B cell (primary cell): Measurements from ENCODE around the gene COG1. TPM values are rescaled to one million over a fixed set of nuclear protein-coding genes. Genes with fewer than 3 reads are reported as not detected.
A peak's percentile ranks its signal among the peaks of the same experiment; 100 is the strongest.

Experiments used
- ATAC-seq: fragments of 200-7000 bp; cut with Tn5 transposase; one replicate; pipeline ENCODE4 v1.10.0; 2021; ENCODE audit warnings: low read depth, mild to moderate bottlenecking, moderate number of reproducible peaks, moderate library complexity
- CTCF ChIA-PET: fragments of 350-600 bp; sonication (Branson Sonifier 250); formaldehyde crosslinking; loops from one replicate; lab custom pipeline; 2021; ENCODE audit warnings: antibody characterized with exemption, inconsistent platforms; lab: Charles Lee
- POLR2A ChIA-PET: fragments of 350-600 bp; sonication (Branson Sonifier 250); formaldehyde crosslinking; loops from one replicate; lab custom pipeline; 2021; ENCODE audit warnings: antibody characterized with exemption; lab: Charles Lee
- DNase-seq: peaks from one replicate; pipeline ENCODE4 v3.0.0; 2013
- H2AFZ ChIP-seq: 2 replicates; pipeline ENCODE4 v1.6.1; 2012; ENCODE audit warnings: mild to moderate bottlenecking, low read depth, low read length; ENCODE audit not compliant: insufficient read depth, poor library complexity, severe bottlenecking
- H3K27ac ChIP-seq, 2 donors: 1 replicate in 1 of 2; 2 replicates in 1 of 2; pipeline ENCODE4 v1.5.1; 2012 to 2013; ENCODE audit warnings: low read length in 2 of 2, mild to moderate bottlenecking in 2 of 2, moderate library complexity in 1 of 2
- H3K27me3 ChIP-seq, 4 experiments: fragments of 200-600 bp in 1 of 4; sonication (generic) in 1 of 4; replicated peaks in 1 of 4; 1 replicate in 2 of 4; 2 replicates in 2 of 4; pipeline versions ENCODE4 v1.6.1 to v1.7.0; 2013 to 2016; ENCODE audit warnings: low read length in 3 of 4, mild to moderate bottlenecking in 2 of 4, mixed read lengths in 1 of 4, moderate library complexity in 1 of 4; ENCODE audit not compliant: insufficient read depth in 4 of 4, control insufficient read depth in 3 of 4; ENCODE audit errors: control extremely low read depth in 1 of 4
- H3K36me3 ChIP-seq, 2 experiments: replicated peaks in 1 of 2; 1 replicate in 1 of 2; 2 replicates in 1 of 2; pipeline versions ENCODE4 v1.6.1 to v1.7.1; 2013; ENCODE audit warnings: low read length in 1 of 2; ENCODE audit not compliant: insufficient read depth in 2 of 2, control insufficient read depth in 1 of 2; ENCODE audit errors: control extremely low read depth in 1 of 2, extremely low read depth in 1 of 2
- H3K4me1 ChIP-seq, 2 donors: fragments of 200-600 bp in 1 of 2; sonication (generic) in 1 of 2; 1 replicate in 1 of 2; 2 replicates in 1 of 2; pipeline versions ENCODE4 v1.5.1 to v1.6.1; 2013 to 2017; ENCODE audit warnings: low read length in 2 of 2; ENCODE audit not compliant: control insufficient read depth in 2 of 2, insufficient read depth in 2 of 2
- H3K4me2 ChIP-seq: replicated peaks from 2 replicates; pipeline ENCODE3; 2012; ENCODE audit warnings: mild to moderate bottlenecking, low read depth, low read length; ENCODE audit not compliant: poor library complexity, severe bottlenecking
- H3K4me3 ChIP-seq, 5 experiments: fragments of 200-600 bp in 1 of 5; sonication (generic) in 1 of 5; 1 replicate in 3 of 5; 2 replicates in 2 of 5; pipeline versions ENCODE4 v1.5.1 to v1.7.0; 2011 to 2016; ENCODE audit warnings: low read length in 4 of 5, mild to moderate bottlenecking in 4 of 5, low read depth in 2 of 5, control low read depth in 1 of 5, moderate library complexity in 1 of 5; ENCODE audit not compliant: insufficient read depth in 1 of 5; ENCODE audit errors: control extremely low read depth in 1 of 5, extremely low read depth in 1 of 5
- H3K79me2 ChIP-seq: fragments of 200-600 bp; sonication (generic); one replicate; pipeline ENCODE4 v1.6.0; 2016; ENCODE audit warnings: low read length; ENCODE audit not compliant: control insufficient read depth, insufficient read depth
- H3K9ac ChIP-seq: fragments of 200-600 bp; sonication (generic); 2 replicates; pipeline ENCODE4 v1.6.1; 2017; ENCODE audit warnings: mild to moderate bottlenecking, low read length, moderate library complexity
- H3K9me3 ChIP-seq, 3 donors: one replicate each; pipeline versions ENCODE4 v1.6.1 to v1.7.1; 2013; ENCODE audit warnings: low read length in 2 of 3; ENCODE audit not compliant: control insufficient read depth in 2 of 3, insufficient read depth in 1 of 3; ENCODE audit errors: control extremely low read depth in 1 of 3
- H4K20me1 ChIP-seq: 2 replicates; pipeline ENCODE4 v1.6.0; 2012; ENCODE audit warnings: mild to moderate bottlenecking, low read length; ENCODE audit not compliant: insufficient read depth, control insufficient read depth, poor library complexity, severe bottlenecking
- H3K27ac Mint-ChIP-seq: one replicate; pipeline ENCODE4 v1.8.0; 2021; ENCODE audit warnings: mixed read lengths
- H3K27me3 Mint-ChIP-seq: one replicate; pipeline ENCODE4 v1.8.0; 2021; ENCODE audit warnings: mixed read lengths
- H3K4me1 Mint-ChIP-seq: one replicate; pipeline ENCODE4 v1.8.0; 2021; ENCODE audit warnings: mixed read lengths
- H3K4me3 Mint-ChIP-seq: one replicate; pipeline ENCODE4 v1.8.0; 2021; ENCODE audit warnings: mixed read lengths
- H3K9me3 Mint-ChIP-seq: one replicate; pipeline ENCODE4 v1.8.0; 2022; ENCODE audit warnings: mixed read lengths; ENCODE audit not compliant: insufficient read depth
- EZH2 ChIP-seq: IDR thresholded peaks from 2 replicates; pipeline ENCODE4 v1.6.1; 2012; ENCODE audit warnings: borderline replicate concordance, low read depth, mild to moderate bottlenecking, moderate library complexity, low read length; ENCODE audit not compliant: insufficient read depth, poor library complexity, severe bottlenecking
- WGBS: methylation state at CpG from one replicate; pipeline ENCODE4 v1.1.5; 2013; ENCODE audit warnings: missing lambda C conversion rate; ENCODE audit not compliant: insufficient coverage; 5-methylcytosine and 5-hydroxymethylcytosine counted together
- intact Hi-C: fragments of 100-400 bp; cut with micrococcal nuclease; formaldehyde crosslinking; loops from one replicate; pipeline ENCODE4 v1.10.0; 2022
- polyA plus RNA-seq: library from polyadenylated mRNA; depleted of rRNA; stranded (reverse); fragments of >200 nt; gene quantifications from 2 replicates; pipeline ENCODE4 v1.2.3, GENCODE V29; 2012
- total RNA-seq, 2 donors: library from RNA; stranded (reverse); fragments of 120-200 nt in 1 of 2; gene quantifications; 1 replicate in 1 of 2; 2 replicates in 1 of 2; pipeline versions ENCODE4 v1.2.3 to v1.2.4, GENCODE V29; 2013 to 2022
- TF ChIP-seq, protein P1 (sequence below): fragments of 200-600 bp; IDR thresholded peaks from one replicate; pipeline ENCODE4 v1.8.0; 2022; ENCODE audit warnings: antibody characterized with exemption, mild to moderate bottlenecking

The COG1 gene
- total and polyA plus RNA-seq, 2 donors (not counting 1 experiment from before 2014, with no cell fraction given) = 39.1 to 72.8 TPM

DNA sequence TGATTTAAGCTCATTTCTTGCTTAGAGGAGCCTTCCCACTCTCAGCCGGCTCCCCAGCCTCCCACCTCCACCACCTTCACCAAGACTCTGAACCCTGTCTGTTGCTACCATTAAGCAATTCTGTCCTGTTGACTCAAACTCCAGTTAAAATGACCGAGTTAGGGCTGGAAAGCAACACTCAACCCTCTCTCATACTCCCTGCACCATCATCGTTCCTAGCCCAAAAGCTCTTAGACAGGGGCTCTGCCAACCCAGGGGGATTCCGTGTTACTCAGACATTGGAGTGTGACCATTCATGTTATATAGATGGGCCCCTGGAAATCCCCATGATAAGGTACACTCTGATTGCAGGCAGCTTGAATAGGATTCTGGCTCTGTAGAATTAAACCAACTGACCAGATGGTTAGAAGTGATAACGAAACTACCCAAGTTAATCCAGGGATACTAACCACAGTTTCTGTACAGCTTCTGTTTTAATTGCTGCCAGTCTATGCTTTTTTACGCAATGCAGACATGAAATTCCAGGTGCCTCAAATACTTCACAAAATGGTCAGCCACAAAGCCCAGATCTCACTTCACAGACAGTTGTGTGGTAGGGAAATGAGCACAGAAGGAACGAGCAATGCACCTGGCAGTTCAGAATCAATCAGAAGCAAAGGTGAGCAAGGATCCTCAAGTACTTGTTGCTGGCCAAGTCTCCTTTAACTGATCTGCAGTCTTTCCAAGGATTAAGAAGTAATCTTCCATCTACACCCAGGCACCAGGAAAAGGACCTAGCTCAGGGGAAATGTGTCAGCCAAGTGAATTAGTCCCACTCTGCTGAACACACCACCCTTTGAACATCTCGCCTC, 25.9 kb upstream of the COG1 start:
- H3K27me3 ChIP-seq = peaks cover 0 to 47% (median 19%) of the 10 kb centered on the region in 4 experiments
- peaks cover 30% of the 10 kb centered on the region for H3K4me1 Mint-ChIP-seq

More for the DNA sequence above, 25.9 kb upstream of the COG1 start:
- ChIA-PET POLR2A (no interaction called here), CTCF (interaction anchor here (2.6 kb wide), 1 partner anchor 10 kb away, joined by 9 read pairs; no protein-coding TSS in a partner anchor)
- Histone ChIP-seq H3K4me2 (peak overlapping the region; percentile 64), H3K79me2 (no peaks in the 10 kb centered on the region), H2AFZ (no peak overlapping the region), H3K9ac (peak overlapping the region; percentile 8), H3K4me3 (peak overlapping the region in 1 of 5 experiments; percentile 1), H3K27ac (no peak overlapping the region), H4K20me1 (no peaks in the 10 kb centered on the region), H3K36me3 (no peaks in the 10 kb centered on the region), H3K9me3 (no peaks in the 10 kb centered on the region), H3K4me1 (peaks cover 30 to 34% of the 10 kb centered on the region in 2 donors)
- intact Hi-C loops = no loop called here
- no peak for DNase-seq
- H3K27me3 Mint-ChIP-seq = peaks cover 50% of the 10 kb centered on the region
- no peak for TF ChIP-seq EZH2
- TF ChIP-seq, protein P1, sequence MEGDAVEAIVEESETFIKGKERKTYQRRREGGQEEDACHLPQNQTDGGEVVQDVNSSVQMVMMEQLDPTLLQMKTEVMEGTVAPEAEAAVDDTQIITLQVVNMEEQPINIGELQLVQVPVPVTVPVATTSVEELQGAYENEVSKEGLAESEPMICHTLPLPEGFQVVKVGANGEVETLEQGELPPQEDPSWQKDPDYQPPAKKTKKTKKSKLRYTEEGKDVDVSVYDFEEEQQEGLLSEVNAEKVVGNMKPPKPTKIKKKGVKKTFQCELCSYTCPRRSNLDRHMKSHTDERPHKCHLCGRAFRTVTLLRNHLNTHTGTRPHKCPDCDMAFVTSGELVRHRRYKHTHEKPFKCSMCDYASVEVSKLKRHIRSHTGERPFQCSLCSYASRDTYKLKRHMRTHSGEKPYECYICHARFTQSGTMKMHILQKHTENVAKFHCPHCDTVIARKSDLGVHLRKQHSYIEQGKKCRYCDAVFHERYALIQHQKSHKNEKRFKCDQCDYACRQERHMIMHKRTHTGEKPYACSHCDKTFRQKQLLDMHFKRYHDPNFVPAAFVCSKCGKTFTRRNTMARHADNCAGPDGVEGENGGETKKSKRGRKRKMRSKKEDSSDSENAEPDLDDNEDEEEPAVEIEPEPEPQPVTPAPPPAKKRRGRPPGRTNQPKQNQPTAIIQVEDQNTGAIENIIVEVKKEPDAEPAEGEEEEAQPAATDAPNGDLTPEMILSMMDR = no peak
- no peak overlapping the region for H3K27ac Mint-ChIP-seq
- no peak for ATAC-seq
- H3K4me3 Mint-ChIP-seq = peak overlapping the region; percentile 52
- H3K9me3 Mint-ChIP-seq = no peaks in the 10 kb centered on the region
- 38% methylated on average over 4 of the region's 8 CpGs for WGBS
